RWPE2 (cell line): ENCODE measurements around the gene PCDHA9.
"Not testable (repeated sequence)": the region's sequence is repeated elsewhere in the genome, so short reads cannot be mapped to it uniquely, and the experiment has no call there.

Experiments
- ATAC-seq: fragments of 200-7000 bp; cut with Tn5 transposase; 3 replicates; pipeline ENCODE4 v1.9.1; 2021; ENCODE audit warnings: low read depth
- DNase-seq: peaks from one replicate; pipeline ENCODE4 v3.0.0-alpha.2; 2020; ENCODE audit warnings: low spot score
- H3K27ac ChIP-seq: fragments of 450-650 bp; 2 replicates; pipeline ENCODE4 v1.5.1; 2017; ENCODE audit warnings: mild to moderate bottlenecking; ENCODE audit not compliant: poor library complexity, severe bottlenecking
- H3K27me3 ChIP-seq: fragments of 250-450 bp; sonication (Bioruptor Pico); 2 replicates; pipeline ENCODE4 v1.5.1; 2021; ENCODE audit warnings: mild to moderate bottlenecking, moderate library complexity; ENCODE audit not compliant: insufficient read depth, poor library complexity, severe bottlenecking
- H3K36me3 ChIP-seq: fragments of 250-450 bp; sonication (Bioruptor Pico); 2 replicates; pipeline ENCODE4 v1.5.1; 2020; ENCODE audit warnings: low read depth, mild to moderate bottlenecking, moderate library complexity
- H3K4me1 ChIP-seq: fragments of 250-450 bp; sonication (Bioruptor Pico); 2 replicates; pipeline ENCODE4 v1.5.1; 2021; ENCODE audit warnings: mild to moderate bottlenecking, moderate library complexity; ENCODE audit not compliant: insufficient read depth, poor library complexity, severe bottlenecking
- H3K4me3 ChIP-seq: fragments of 250-450 bp; sonication (Bioruptor Pico); 2 replicates; pipeline ENCODE4 v1.5.1; 2021; ENCODE audit warnings: mild to moderate bottlenecking, moderate library complexity; ENCODE audit not compliant: severe bottlenecking
- H3K9me3 ChIP-seq: fragments of 250-450 bp; sonication (Bioruptor Pico); 2 replicates; pipeline ENCODE4 v1.5.1; 2021; ENCODE audit warnings: mild to moderate bottlenecking, moderate library complexity; ENCODE audit not compliant: severe bottlenecking
- CTCF ChIP-seq: fragments of 450-650 bp; IDR thresholded peaks from one replicate; pipeline ENCODE4 v1.5.1; 2017; ENCODE audit warnings: mild to moderate bottlenecking, moderate library complexity; ENCODE audit not compliant: poor library complexity, severe bottlenecking

Gene PCDHA9

GRCh38 chr5:140848139-140849102 is at the start of gene PCDHA9:
Gene PCDHA9 (plus strand): TSS chr5:140848382. CDS start chr5:140848496, 114 bp downstream.
- not testable (repeated sequence) for H3K27me3 ChIP-seq, H3K27ac ChIP-seq, H3K4me3 ChIP-seq, DNase-seq, H3K4me1 ChIP-seq, H3K36me3 ChIP-seq, H3K9me3 ChIP-seq, ATAC-seq

- no peaks in the 10 kb centered on the region for H3K36me3 ChIP-seq
- peak; percentile 20 for TF ChIP-seq CTCF
Measured at GRCh38 chr5:140800816-140801493, 47.2 kb upstream of the PCDHA9 start, which contains the start of gene PCDHA3. Gene PCDHA3 (plus strand): TSS chr5:140801057.

GRCh38 chr5:140801494-140801841 is 46.7 kb upstream of the PCDHA9 start:
- no peaks in the 10 kb centered on the region for H3K36me3 ChIP-seq
- H3K27ac ChIP-seq, result no peak overlapping the region
- TF ChIP-seq CTCF, result no peak
- peaks cover 30% of the 10 kb centered on the region for H3K27me3 ChIP-seq
- no peak for DNase-seq
- no peak overlapping the region for H3K4me3 ChIP-seq
- H3K9me3 ChIP-seq, result peaks cover 2% of the 10 kb centered on the region
- no peaks in the 10 kb centered on the region for H3K4me1 ChIP-seq
- no peak for ATAC-seq

More at GRCh38 chr5:140800816-140801493, 47.2 kb upstream of the PCDHA9 start, which contains the start of gene PCDHA3:
- no peaks in the 10 kb centered on the region for H3K4me1 ChIP-seq
- ATAC-seq, result no peak
- no peak within 1 kb of the TSS for H3K4me3 ChIP-seq
- no peak for DNase-seq
- no peak within 1 kb of the TSS for H3K27ac ChIP-seq
- H3K27me3 ChIP-seq, result peaks cover 25% of the 10 kb centered on the region
- H3K9me3 ChIP-seq, result peaks cover 2% of the 10 kb centered on the region

GRCh38 chr5:140802381-140802780 is 45.8 kb upstream of the PCDHA9 start:
- H3K27me3 ChIP-seq, result peaks cover 36% of the 10 kb centered on the region
- ATAC-seq, H3K4me3 ChIP-seq, H3K27ac ChIP-seq, DNase-seq, H3K9me3 ChIP-seq, H3K36me3 ChIP-seq, H3K4me1 ChIP-seq: not testable (repeated sequence)

- peaks cover 3% of the 10 kb centered on the region for H3K9me3 ChIP-seq
- no peak for TF ChIP-seq CTCF
- H3K36me3 ChIP-seq, result no peaks in the 10 kb centered on the region
- no peak overlapping the region for H3K4me3 ChIP-seq
- H3K4me1 ChIP-seq, result no peaks in the 10 kb centered on the region
- ATAC-seq (no peak), DNase-seq (peak; percentile 63)
- H3K27me3 ChIP-seq, result peaks cover 36% of the 10 kb centered on the region
- no peak overlapping the region for H3K27ac ChIP-seq
Measured at GRCh38 chr5:140802781-140803271, 45.4 kb upstream of the PCDHA9 start.
